Activated T-helper 2 cell treated with anti-CD3 and anti-CD28 coated beads, Interferon-gamma antibody, Interleukin-2, Interleukin-4, amounts not matched to agents 10 μg/mL and 5 μg/mL and 100 μg/mL, durations not matched to agents 14 hours and 24 hours and 36 hours (primary cell): ENCODE data around the gene CINP. TPM values are rescaled to one million over a fixed set of nuclear protein-coding genes. Genes with fewer than 3 reads are reported as not detected.
"Not testable (repeated sequence)": the region's sequence is repeated elsewhere in the genome, so short reads cannot be mapped to it uniquely, and the experiment has no call there.

Experiments
- DNase-seq: peaks from one replicate; pipeline ENCODE4 v3.0.0; 2021; ENCODE audit warnings: low spot score
- H3K27ac Mint-ChIP-seq: one replicate; pipeline ENCODE4 v1.8.0; 2021; ENCODE audit warnings: mixed read lengths
- H3K27me3 Mint-ChIP-seq: one replicate; pipeline ENCODE4 v1.8.0; 2021; ENCODE audit warnings: low read depth, mixed read lengths
- H3K36me3 Mint-ChIP-seq: one replicate; pipeline ENCODE4 v1.8.0; 2021; ENCODE audit warnings: low read depth, mixed read lengths
- H3K4me1 Mint-ChIP-seq: one replicate; pipeline ENCODE4 v1.8.0; 2021; ENCODE audit warnings: low read depth, mixed read lengths
- H3K4me3 Mint-ChIP-seq: one replicate; pipeline ENCODE4 v1.8.0; 2021; ENCODE audit warnings: low read depth, mild to moderate bottlenecking, moderate library complexity, mixed read lengths
- H3K9me3 Mint-ChIP-seq: one replicate; pipeline ENCODE4 v1.8.0; 2021; ENCODE audit warnings: mixed read lengths
- intact Hi-C: fragments of 100-400 bp; cut with micrococcal nuclease; formaldehyde crosslinking; loops from one replicate; pipeline ENCODE4 v1.15.1; 2023
- total RNA-seq: library from RNA; stranded (reverse); gene quantifications from 2 replicates; pipeline ENCODE4 v1.2.3, GENCODE V29; 2022

CINP gene
- total RNA-seq, 1 donor from 2014 or later: 39.6 TPM

GRCh38 chr14:102374264-102374663 lies 11.6 kb upstream of the CINP start:
- no peaks in the 10 kb centered on the region for H3K27me3 Mint-ChIP-seq
- no peak for DNase-seq

GRCh38 chr14:102373110-102373509 lies 10.4 kb upstream of the CINP start:
- H3K9me3 Mint-ChIP-seq: no peaks in the 10 kb centered on the region
- peak overlapping the region; percentile 2 for H3K27ac Mint-ChIP-seq
- DNase-seq: no peak
- intact Hi-C loops: no loop called here
- peaks cover 34% of the 10 kb centered on the region for H3K4me1 Mint-ChIP-seq
- H3K27me3 Mint-ChIP-seq: no peaks in the 10 kb centered on the region
- no peak overlapping the region for H3K4me3 Mint-ChIP-seq
- H3K36me3 Mint-ChIP-seq: peaks cover 10% of the 10 kb centered on the region

More at GRCh38 chr14:102374264-102374663, 11.6 kb upstream of the CINP start:
- peaks cover 10% of the 10 kb centered on the region for H3K36me3 Mint-ChIP-seq
- H3K4me1 Mint-ChIP-seq: peaks cover 31% of the 10 kb centered on the region
- H3K9me3 Mint-ChIP-seq: no peaks in the 10 kb centered on the region
- H3K4me3 Mint-ChIP-seq: no peak overlapping the region
- intact Hi-C loops: no loop called here
- no peak overlapping the region for H3K27ac Mint-ChIP-seq

GRCh38 chr14:102371361-102371760 lies 8.7 kb upstream of the CINP start:
- DNase-seq: no peak
- Mint-ChIP-seq H3K27ac (no peak overlapping the region), H3K27me3 (no peaks in the 10 kb centered on the region), H3K4me1 (peaks cover 37% of the 10 kb centered on the region), H3K9me3 (no peaks in the 10 kb centered on the region), H3K4me3 (no peak overlapping the region), H3K36me3 (peaks cover 4% of the 10 kb centered on the region)
- intact Hi-C loops: no loop called here

- Mint-ChIP-seq H3K9me3 (no peaks in the 10 kb centered on the region), H3K36me3 (peaks cover 3% of the 10 kb centered on the region), H3K4me1 (peaks cover 36% of the 10 kb centered on the region), H3K27me3 (no peaks in the 10 kb centered on the region), H3K4me3 (no peak overlapping the region), H3K27ac (peak overlapping the region; percentile 66)
- no peak for DNase-seq
- intact Hi-C loops: no loop called here
Observed at GRCh38 chr14:102370305-102370809, 7.7 kb upstream of the CINP start.

- H3K36me3 Mint-ChIP-seq: no peaks in the 10 kb centered on the region
- DNase-seq: peak; percentile 33
- H3K27ac Mint-ChIP-seq: peak overlapping the region; percentile 80
- no peaks in the 10 kb centered on the region for H3K9me3 Mint-ChIP-seq
- peaks cover 23% of the 10 kb centered on the region for H3K4me1 Mint-ChIP-seq
- H3K4me3 Mint-ChIP-seq: no peak overlapping the region
- H3K27me3 Mint-ChIP-seq: no peaks in the 10 kb centered on the region
- intact Hi-C loops: loop anchor here (2.0 kb wide), 1 partner anchor 153 kb away; no protein-coding TSS in a partner anchor
Observed at GRCh38 chr14:102363182-102363943, 673 bp upstream of the CINP start.

DNA sequence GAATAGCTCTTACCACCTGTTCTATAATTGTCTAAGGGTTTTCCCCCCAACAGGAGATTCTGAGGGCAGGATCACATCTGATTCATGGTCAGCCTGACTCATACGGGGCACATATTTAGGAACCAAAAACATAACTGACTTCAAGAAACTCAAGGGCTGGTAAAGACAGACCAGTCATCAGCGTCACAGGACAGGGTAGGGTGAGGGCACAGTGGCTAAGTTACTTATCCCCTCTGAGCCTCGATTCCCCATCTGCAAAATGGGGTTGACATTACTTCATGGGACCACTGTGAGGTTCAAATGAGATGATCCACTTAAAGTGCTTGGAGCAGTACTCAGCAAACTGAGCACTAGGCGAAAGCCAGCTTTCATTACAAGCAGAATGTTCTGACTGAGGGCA lies 606 bp downstream of the CINP start:
- Mint-ChIP-seq H3K4me1 (peaks cover 17% of the 10 kb centered on the region), H3K27ac (peak overlapping the region; percentile 93), H3K36me3 (peaks cover 11% of the 10 kb centered on the region), H3K27me3 (no peaks in the 10 kb centered on the region), H3K4me3 (peak overlapping the region; percentile 90), H3K9me3 (no peaks in the 10 kb centered on the region)
- DNase-seq: no peak
- intact Hi-C loops: loop anchor here (1.0 to 2.0 kb wide), 2 partner anchors 43 to 155 kb away; partner anchors contain the start of gene ZNF839

DNA sequence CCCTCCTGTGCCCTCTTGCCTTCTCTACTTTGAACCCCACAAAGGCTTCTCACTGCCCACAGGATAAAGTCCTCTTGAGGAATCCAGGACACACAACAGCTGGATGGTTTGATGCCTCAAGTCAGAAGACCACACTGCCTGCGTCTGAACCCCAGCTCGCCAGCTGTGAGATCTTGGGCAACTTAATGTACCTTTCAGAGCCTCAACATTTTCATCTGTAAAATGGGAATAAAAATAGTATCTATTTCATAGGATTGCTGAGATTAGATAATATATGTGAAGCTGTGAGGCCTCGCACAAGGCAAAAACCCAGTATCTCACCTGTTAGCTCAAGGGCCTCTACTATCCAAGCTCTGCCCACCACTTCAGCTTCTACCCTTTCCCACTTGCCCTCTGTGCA lies 2.3 kb downstream of the CINP start:
- intact Hi-C loops: no loop called here
- no peak overlapping the region for H3K4me3 Mint-ChIP-seq

GRCh38 chr14:102359341-102359740 lies 3.3 kb downstream of the CINP start:
- H3K27ac Mint-ChIP-seq: no peak overlapping the region
- no peak for DNase-seq
- intact Hi-C loops: no loop called here
- H3K27me3 Mint-ChIP-seq: no peaks in the 10 kb centered on the region
- H3K36me3 Mint-ChIP-seq: peaks cover 27% of the 10 kb centered on the region
- peaks cover 13% of the 10 kb centered on the region for H3K4me1 Mint-ChIP-seq
- no peak overlapping the region for H3K4me3 Mint-ChIP-seq
- H3K9me3 Mint-ChIP-seq: no peaks in the 10 kb centered on the region

More for the DNA sequence above, 2.3 kb downstream of the CINP start:
- Mint-ChIP-seq H3K27me3 (no peaks in the 10 kb centered on the region), H3K9me3 (no peaks in the 10 kb centered on the region), H3K27ac (no peak overlapping the region), H3K4me1 (peaks cover 13% of the 10 kb centered on the region), H3K36me3 (peaks cover 19% of the 10 kb centered on the region)
- DNase-seq: no peak

DNA sequence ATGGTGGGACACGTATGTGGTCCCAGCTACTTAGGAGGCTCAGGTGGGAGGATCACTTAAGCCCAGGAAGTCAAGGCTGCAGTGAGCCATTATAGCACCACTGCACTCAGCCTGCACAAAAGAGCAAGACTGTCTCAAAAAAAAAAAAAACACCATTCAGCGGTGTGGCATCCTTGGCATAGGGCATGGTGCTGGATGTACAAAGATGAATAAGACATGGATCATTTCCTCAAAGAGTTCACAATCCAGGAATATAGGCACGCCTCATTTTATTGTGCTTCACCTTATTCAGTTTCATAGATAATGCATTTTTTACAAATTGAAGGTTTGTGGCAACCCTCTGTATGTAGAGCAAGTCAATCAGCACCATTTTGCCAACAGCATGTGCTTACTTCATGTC lies 6.4 kb downstream of the CINP start:
- Mint-ChIP-seq H3K27me3 (no peaks in the 10 kb centered on the region), H3K4me3 (no peak overlapping the region), H3K4me1 (peaks cover 7% of the 10 kb centered on the region), H3K27ac (no peak overlapping the region), H3K9me3 (no peaks in the 10 kb centered on the region), H3K36me3 (peaks cover 43% of the 10 kb centered on the region)
- no peak for DNase-seq
- intact Hi-C loops: no loop called here

GRCh38 chr14:102353126-102353619 lies 9.5 kb downstream of the CINP start:
- H3K36me3 Mint-ChIP-seq: peaks cover 61% of the 10 kb centered on the region
- no peak overlapping the region for H3K4me3 Mint-ChIP-seq
- no peaks in the 10 kb centered on the region for H3K27me3 Mint-ChIP-seq
- no peak overlapping the region for H3K27ac Mint-ChIP-seq
- no peak for DNase-seq
- intact Hi-C loops: no loop called here
- H3K9me3 Mint-ChIP-seq: no peaks in the 10 kb centered on the region
- H3K4me1 Mint-ChIP-seq: no peaks in the 10 kb centered on the region

- no peak overlapping the region for H3K27ac Mint-ChIP-seq
Observed at GRCh38 chr14:102352213-102352612, 10.5 kb downstream of the CINP start.

GRCh38 chr14:102351593-102351992 lies 11.1 kb downstream of the CINP start:
- H3K4me1 Mint-ChIP-seq, H3K27ac Mint-ChIP-seq, H3K9me3 Mint-ChIP-seq, H3K4me3 Mint-ChIP-seq, intact Hi-C loops, H3K27me3 Mint-ChIP-seq, DNase-seq: not testable (repeated sequence)
- peaks cover 55% of the 10 kb centered on the region for H3K36me3 Mint-ChIP-seq

More at GRCh38 chr14:102352213-102352612, 10.5 kb downstream of the CINP start:
- DNase-seq: no peak
- Mint-ChIP-seq H3K9me3 (no peaks in the 10 kb centered on the region), H3K4me1 (no peaks in the 10 kb centered on the region), H3K27me3 (no peaks in the 10 kb centered on the region), H3K36me3 (peaks cover 59% of the 10 kb centered on the region), H3K4me3 (no peak overlapping the region)
- intact Hi-C loops: no loop called here

DNA sequence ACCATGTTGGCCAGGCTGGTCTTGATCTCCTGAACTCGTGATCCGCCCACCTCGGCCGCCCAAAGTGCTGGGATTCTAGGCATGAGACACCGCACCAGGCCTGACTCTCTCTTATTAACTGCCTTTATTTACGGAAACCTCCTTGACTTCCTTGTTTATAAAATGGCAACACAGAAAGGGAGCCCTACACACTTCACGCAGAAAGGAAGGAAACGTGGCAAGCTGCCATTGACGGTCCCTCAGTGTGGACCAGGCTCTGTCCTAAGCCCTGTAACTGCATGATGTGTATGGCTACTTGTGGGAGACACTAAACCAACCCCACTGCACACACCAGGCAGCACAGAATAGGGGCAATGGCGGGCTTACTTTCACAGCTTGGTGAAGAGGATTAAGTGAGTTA lies 11.7 kb downstream of the CINP start:
- Mint-ChIP-seq H3K9me3 (no peaks in the 10 kb centered on the region), H3K4me3 (no peak overlapping the region), H3K36me3 (peaks cover 55% of the 10 kb centered on the region), H3K27me3 (no peaks in the 10 kb centered on the region), H3K27ac (no peak overlapping the region), H3K4me1 (no peaks in the 10 kb centered on the region)
- no peak for DNase-seq
- intact Hi-C loops: no loop called here
